ENCODE measurements around the gene RWDD4. TPM values are rescaled to one million over a fixed set of nuclear protein-coding genes. Genes with fewer than 3 reads are reported as not detected.
A peak's percentile ranks its signal among the peaks of the same experiment; 100 is the strongest.

The RWDD4 gene
- total and polyA plus RNA-seq, 2 of the 4 experiments (the other 2 are of a cell fraction) = 8.5 to 8.8 TPM

DNA sequence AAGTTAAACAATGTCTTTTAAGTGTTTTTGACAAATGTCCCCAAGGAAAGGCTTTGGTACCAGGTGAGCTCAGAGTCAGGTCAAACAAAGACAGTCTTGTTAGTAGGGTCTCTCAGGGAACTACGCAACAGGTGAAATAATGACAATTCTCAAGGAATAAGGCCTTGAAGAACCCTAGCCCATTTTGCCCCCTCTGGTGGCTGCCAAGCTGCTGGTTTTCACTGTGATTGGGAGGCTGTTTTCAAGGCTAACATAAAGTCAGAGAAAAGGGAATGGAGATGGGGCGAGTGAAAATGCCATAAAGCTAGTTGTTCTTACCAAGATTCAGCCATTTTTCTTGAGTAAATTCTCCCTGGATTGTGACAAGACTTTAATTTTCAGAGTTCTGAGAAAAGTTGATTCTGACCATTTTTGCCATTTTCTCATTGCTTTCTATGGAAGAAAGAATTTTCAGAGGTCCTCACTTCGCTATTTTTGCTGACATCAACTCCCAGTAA lies 58.7 kb downstream of the RWDD4 start:
- H3K23ac ChIP-seq (ENCODE audit: low read depth, low read length) = no peak overlapping the region
- no peaks in the 10 kb centered on the region for H4K20me1 ChIP-seq (ENCODE audit: insufficient read depth, low read length)
- no peak overlapping the region for H3K4me3 ChIP-seq (ENCODE audit: insufficient read depth, low read depth, low read length)
- H3K36me3 ChIP-seq (ENCODE audit: control insufficient read depth, insufficient read depth, low read length) = no peaks in the 10 kb centered on the region
- no peak overlapping the region for H2BK5ac ChIP-seq (ENCODE audit: low read depth, low read length, poor library complexity, severe bottlenecking)
- no peak overlapping the region for H3K56ac ChIP-seq (ENCODE audit: extremely low read depth, insufficient read depth, low read length)
- no peak overlapping the region for H2BK120ac ChIP-seq (ENCODE audit: low read depth, low read length)
- no peak overlapping the region for H2BK20ac ChIP-seq (ENCODE audit: low read depth, low read length)
- H3K4me1 ChIP-seq (ENCODE audit: control insufficient read depth, insufficient read depth, low read length) = peaks cover 2% of the 10 kb centered on the region; the same call in 1 of the 2 replicates
- no peaks in the 10 kb centered on the region for H3K9me3 ChIP-seq (ENCODE audit: control insufficient read depth, insufficient read depth, low read length)
- H3K4me2 ChIP-seq (ENCODE audit: low read depth, low read length) = no peak overlapping the region
- TF ChIP-seq CTCF (conservative IDR thresholded peaks at IDR 0.05; ENCODE audit: low read depth, low read length) = peak; percentile 37
- TF ChIP-seq POLR2A (IDR thresholded peaks at IDR 0.05; ENCODE audit: low read depth, low read length) = no peak
- no peak for TF ChIP-seq NFE2L2 (IDR thresholded peaks at IDR 0.05; ENCODE audit: low read depth, low read length)
- no peak for TF ChIP-seq CHD1 (IDR thresholded peaks at IDR 0.05; ENCODE audit: low read depth, low read length)
- peak; percentile 45 for TF ChIP-seq SMC3 (IDR thresholded peaks at IDR 0.05; ENCODE audit: low read depth, low read length)
- no peak for TF ChIP-seq RFX5 (IDR thresholded peaks at IDR 0.05; ENCODE audit: low read depth, low read length)
- peak; percentile 29 for TF ChIP-seq RAD21 (IDR thresholded peaks at IDR 0.05; ENCODE audit: low read length)
- no peak for TF ChIP-seq MAFK (IDR thresholded peaks at IDR 0.05; ENCODE audit: low read depth, low read length)
- no peaks in the 10 kb centered on the region for H3K79me1 ChIP-seq (ENCODE audit: low read depth in 1 of 2, low read length in 2 of 2)
- H3K18ac ChIP-seq (ENCODE audit: low read depth, low read length) = no peak overlapping the region
- DNase-seq = no peak
- WGBS, 2 experiments (ENCODE audit: extremely low coverage in 2 of 2, insufficient read length in 1 of 2) = no CpG with 5 or more reads among the region's 3 CpGs
- intact Hi-C loops (cut with micrococcal nuclease) (no loop called here), in situ Hi-C loops (cut with MboI; ENCODE audit: low sequenced_read_pairs) (loop anchor here (10.0 kb wide), 1 partner anchor 125 kb away; no protein-coding TSS in a partner anchor), dilution Hi-C loops (cut with HindIII; ENCODE audit: low sequenced_read_pairs, unreplicated experiment) (no loop called here)
- no peak overlapping the region for H4K8ac ChIP-seq (ENCODE audit: low read depth in 2 of 2, low read length in 2 of 2)
- H2AFZ ChIP-seq (replicated peaks; ENCODE audit: low read length, poor library complexity) = no peak overlapping the region
- no peak overlapping the region for H3K4ac ChIP-seq (ENCODE audit: low read depth, low read length)
- ChIA-PET POLR2A (ENCODE audit: unreplicated experiment) (no interaction called here), CTCF (interaction anchor here (0.8 to 1.1 kb wide), 2 partner anchors 11 to 43 kb away, joined by 3 read pairs; no protein-coding TSS in a partner anchor)
- no peak overlapping the region for H4K5ac ChIP-seq (ENCODE audit: low read depth, low read length)
- no peak overlapping the region for H3K14ac ChIP-seq (replicated peaks; ENCODE audit: low read depth, low read length)
- H2BK15ac ChIP-seq (ENCODE audit: low read depth, low read length) = no peak overlapping the region
- H3K27me3 ChIP-seq (ENCODE audit: control insufficient read depth, insufficient read depth, low read length) = no peaks in the 10 kb centered on the region; the same call in 1 of the 2 replicates
- no peak for ATAC-seq (ENCODE audit: low read depth)
- H2AK9ac ChIP-seq (replicated peaks; ENCODE audit: low read depth, low read length, poor library complexity) = no peak overlapping the region
- H3K27ac ChIP-seq (ENCODE audit: insufficient read depth, low read length) = no peak overlapping the region
- no peak overlapping the region for H4K91ac ChIP-seq (ENCODE audit: insufficient read depth, low read depth, low read length)
- H3K9me1 ChIP-seq (ENCODE audit: insufficient read depth, low read length) = no peaks in the 10 kb centered on the region
- no TSS peak for BruUV-seq (replicated peaks)
- H2AK5ac ChIP-seq (ENCODE audit: low read depth, low read length) = no peak overlapping the region
- no peak overlapping the region for H3K9ac ChIP-seq (ENCODE audit: low read depth, low read length)
